Suprapubic skin (tissue), 4 donors: Measurements from ENCODE around the gene PARVA. TPM values are rescaled to one million over a fixed set of nuclear protein-coding genes. Genes with fewer than 3 reads are reported as not detected.

ENCODE experiments used
- DNase-seq, 2 donors: peaks; one replicate each; pipeline ENCODE4 v3.0.0-alpha.2; 2019; ENCODE audit warnings: low spot score in 2 of 2
- H3K27ac ChIP-seq: fragments of 200-600 bp; sonication (generic); one replicate; pipeline ENCODE4 v1.5.1; 2019
- H3K27me3 ChIP-seq: fragments of 200-600 bp; sonication (generic); one replicate; pipeline ENCODE4 v1.5.1; 2019
- H3K36me3 ChIP-seq: fragments of 200-600 bp; sonication (generic); one replicate; pipeline ENCODE4 v1.5.1; 2019
- H3K4me1 ChIP-seq: fragments of 200-600 bp; sonication (generic); one replicate; pipeline ENCODE4 v1.5.1; 2019
- H3K4me3 ChIP-seq: fragments of 200-600 bp; sonication (generic); one replicate; pipeline ENCODE4 v1.5.1; 2019; ENCODE audit warnings: mild to moderate bottlenecking
- H3K9me3 ChIP-seq: fragments of 200-600 bp; sonication (generic); one replicate; pipeline ENCODE4 v1.5.1; 2019
- EP300 ChIP-seq: sonication (generic); formaldehyde crosslinking; IDR thresholded peaks from one replicate; pipeline ENCODE4 v1.6.1; 2017; ENCODE audit warnings: antibody characterized with exemption
- POLR2A ChIP-seq, 2 donors: fragments of 450-650 bp; IDR thresholded peaks; one replicate each; pipeline ENCODE4 v1.6.1; 2017; ENCODE audit warnings: antibody characterized with exemption in 2 of 2, mild to moderate bottlenecking in 2 of 2, moderate library complexity in 2 of 2
- POLR2AphosphoS5 ChIP-seq, 3 donors: sonication (generic); formaldehyde crosslinking; IDR thresholded peaks; one replicate each; pipeline ENCODE4 v1.6.1; 2017; ENCODE audit warnings: antibody characterized with exemption in 3 of 3
- WGBS: methylation state at CpG from one replicate; pipeline ENCODE4 v1.1.5; 2018; 5-methylcytosine and 5-hydroxymethylcytosine counted together
- total RNA-seq, 4 donors: library from RNA; depleted of rRNA; stranded (reverse); fragments of >200 nt; gene quantifications; one replicate each; pipeline ENCODE4 v1.1.0, GENCODE V29; 2016
- TF ChIP-seq, protein P1 (sequence below), 2 donors: fragments of 200-600 bp in 1 of 2; fragments of 450-650 bp in 1 of 2; sonication (generic) in 1 of 2; IDR thresholded peaks; one replicate each; pipeline ENCODE4 v1.5.1; 2016 to 2019; ENCODE audit warnings: antibody characterized with exemption in 2 of 2, mild to moderate bottlenecking in 1 of 2, moderate library complexity in 1 of 2

Gene PARVA
- total RNA-seq, 4 donors from 2014 or later = 16.7 to 26.2 (median 21.4) TPM

GRCh38 chr11:12467610-12468009, 90.2 kb downstream of the PARVA start:
- TF ChIP-seq EP300 = no peak
- Histone ChIP-seq H3K9me3 (no peaks in the 10 kb centered on the region), H3K4me1 (peaks cover 18% of the 10 kb centered on the region), H3K27me3 (no peaks in the 10 kb centered on the region), H3K36me3 (no peaks in the 10 kb centered on the region), H3K27ac (no peak overlapping the region), H3K4me3 (no peak overlapping the region)
- DNase-seq = no peak
- 92% methylated on average over 2 of the region's 2 CpGs for WGBS

- Histone ChIP-seq H3K36me3 (peaks cover 8% of the 10 kb centered on the region), H3K9me3 (no peaks in the 10 kb centered on the region), H3K4me1 (peaks cover 26% of the 10 kb centered on the region), H3K4me3 (no peak overlapping the region), H3K27ac (no peak overlapping the region), H3K27me3 (no peaks in the 10 kb centered on the region)
- TF ChIP-seq POLR2AphosphoS5 (IDR thresholded peaks at IDR 0.05) = no peak
- no peak for TF ChIP-seq POLR2A (IDR thresholded peaks at IDR 0.05)
- no peak for TF ChIP-seq EP300
- TF ChIP-seq, protein P1, sequence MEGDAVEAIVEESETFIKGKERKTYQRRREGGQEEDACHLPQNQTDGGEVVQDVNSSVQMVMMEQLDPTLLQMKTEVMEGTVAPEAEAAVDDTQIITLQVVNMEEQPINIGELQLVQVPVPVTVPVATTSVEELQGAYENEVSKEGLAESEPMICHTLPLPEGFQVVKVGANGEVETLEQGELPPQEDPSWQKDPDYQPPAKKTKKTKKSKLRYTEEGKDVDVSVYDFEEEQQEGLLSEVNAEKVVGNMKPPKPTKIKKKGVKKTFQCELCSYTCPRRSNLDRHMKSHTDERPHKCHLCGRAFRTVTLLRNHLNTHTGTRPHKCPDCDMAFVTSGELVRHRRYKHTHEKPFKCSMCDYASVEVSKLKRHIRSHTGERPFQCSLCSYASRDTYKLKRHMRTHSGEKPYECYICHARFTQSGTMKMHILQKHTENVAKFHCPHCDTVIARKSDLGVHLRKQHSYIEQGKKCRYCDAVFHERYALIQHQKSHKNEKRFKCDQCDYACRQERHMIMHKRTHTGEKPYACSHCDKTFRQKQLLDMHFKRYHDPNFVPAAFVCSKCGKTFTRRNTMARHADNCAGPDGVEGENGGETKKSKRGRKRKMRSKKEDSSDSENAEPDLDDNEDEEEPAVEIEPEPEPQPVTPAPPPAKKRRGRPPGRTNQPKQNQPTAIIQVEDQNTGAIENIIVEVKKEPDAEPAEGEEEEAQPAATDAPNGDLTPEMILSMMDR (IDR thresholded peaks at IDR 0.05) = no peak
- no peak for DNase-seq
- 53% methylated on average over 3 of the region's 3 CpGs for WGBS
Observed at GRCh38 chr11:12469451-12469850, 92.1 kb downstream of the PARVA start.

DNA sequence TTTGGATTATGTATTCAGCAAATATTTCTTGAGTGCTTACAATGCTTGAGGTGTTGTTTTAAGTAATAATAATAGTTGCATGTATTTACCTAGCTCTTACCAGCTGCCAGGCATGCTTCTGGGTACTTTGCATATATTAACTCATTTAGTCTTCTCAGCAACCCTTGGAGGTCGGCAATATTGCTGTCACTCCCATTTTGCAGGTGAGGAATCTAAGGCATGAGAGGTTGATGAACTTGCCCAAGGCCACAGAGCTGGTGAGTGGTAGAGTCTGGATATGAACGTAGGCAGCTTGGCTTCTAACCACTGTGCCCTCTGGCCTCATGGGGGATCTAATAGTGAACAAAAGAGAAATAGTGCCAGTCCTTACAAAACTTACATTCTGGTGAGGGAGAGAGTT, 92.9 kb downstream of the PARVA start:
- H3K27me3 ChIP-seq = no peaks in the 10 kb centered on the region
- TF ChIP-seq POLR2AphosphoS5 (IDR thresholded peaks at IDR 0.05) (no peak), EP300 (no peak), POLR2A (IDR thresholded peaks at IDR 0.05) (no peak)
- TF ChIP-seq, protein P1 (IDR thresholded peaks at IDR 0.05) = no peak
- no peaks in the 10 kb centered on the region for H3K9me3 ChIP-seq
- peaks cover 26% of the 10 kb centered on the region for H3K4me1 ChIP-seq
- no peak overlapping the region for H3K27ac ChIP-seq
- H3K4me3 ChIP-seq = no peak overlapping the region
- WGBS = 77% methylated on average over 2 of the region's 2 CpGs
- no peak for DNase-seq
- H3K36me3 ChIP-seq = peaks cover 16% of the 10 kb centered on the region

GRCh38 chr11:12472401-12473005, 95.1 kb downstream of the PARVA start:
- Histone ChIP-seq H3K36me3 (peaks cover 36% of the 10 kb centered on the region), H3K4me1 (peaks cover 26% of the 10 kb centered on the region), H3K9me3 (no peaks in the 10 kb centered on the region), H3K27me3 (no peaks in the 10 kb centered on the region), H3K27ac (no peak overlapping the region), H3K4me3 (no peak overlapping the region)
- no peak for DNase-seq
- 67% methylated on average over 7 of the region's 7 CpGs for WGBS
- TF ChIP-seq EP300 (no peak), POLR2A (IDR thresholded peaks at IDR 0.05) (no peak), POLR2AphosphoS5 (IDR thresholded peaks at IDR 0.05) (no peak)
- TF ChIP-seq, protein P1 (IDR thresholded peaks at IDR 0.05) = no peak

- no peaks in the 10 kb centered on the region for H3K27me3 ChIP-seq
- H3K4me1 ChIP-seq = peaks cover 26% of the 10 kb centered on the region
- no peak for DNase-seq
- WGBS = 83% methylated on average over 9 of the region's 9 CpGs
- TF ChIP-seq POLR2AphosphoS5 (IDR thresholded peaks at IDR 0.05) (no peak), EP300 (no peak)
- TF ChIP-seq, protein P1 (IDR thresholded peaks at IDR 0.05) = no peak
- H3K27ac ChIP-seq = no peak overlapping the region
- H3K36me3 ChIP-seq = peaks cover 39% of the 10 kb centered on the region
- no peak overlapping the region for H3K4me3 ChIP-seq
- H3K9me3 ChIP-seq = no peaks in the 10 kb centered on the region
Observed at GRCh38 chr11:12473381-12473780, 96.0 kb downstream of the PARVA start.

GRCh38 chr11:12474871-12475270, 97.5 kb downstream of the PARVA start:
- Histone ChIP-seq H3K9me3 (no peaks in the 10 kb centered on the region), H3K4me3 (no peak overlapping the region), H3K27ac (no peak overlapping the region), H3K36me3 (peaks cover 46% of the 10 kb centered on the region), H3K4me1 (peaks cover 21% of the 10 kb centered on the region), H3K27me3 (no peaks in the 10 kb centered on the region)
- TF ChIP-seq EP300 = no peak
- TF ChIP-seq, protein P1 (IDR thresholded peaks at IDR 0.05) = no peak
- no peak for TF ChIP-seq POLR2A (IDR thresholded peaks at IDR 0.05)
- TF ChIP-seq POLR2AphosphoS5 (IDR thresholded peaks at IDR 0.05) = no peak
- DNase-seq = no peak
- WGBS = 95% methylated on average over 7 of the region's 7 CpGs
